ENCODE measurements around the gene YJEFN3. TPM values are rescaled to one million over a fixed set of nuclear protein-coding genes. Genes with fewer than 3 reads are reported as not detected.

YJEFN3 gene
- total RNA-seq, 1 donor from 2014 or later: 21.6 TPM

- peaks cover 5% of the 10 kb centered on the region for H3K4me1 Mint-ChIP-seq (ENCODE audit: low read depth, unreplicated experiment)
- DNase-seq: no peak
Observed at GRCh38 chr19:19568802-19569756, 40.4 kb downstream of the YJEFN3 start.

GRCh38 chr19:19570571-19570970 is 41.9 kb downstream of the YJEFN3 start:
- TF ChIP-seq CTCF (IDR thresholded peaks at IDR 0.05; ENCODE audit: partially characterized antibody, unreplicated experiment): no peak
- Mint-ChIP-seq H3K27ac (ENCODE audit: unreplicated experiment) (peak overlapping the region; percentile 70), H3K4me1 (ENCODE audit: low read depth, unreplicated experiment) (peaks cover 13% of the 10 kb centered on the region), H3K36me3 (ENCODE audit: unreplicated experiment) (peaks cover 13% of the 10 kb centered on the region), H3K27me3 (ENCODE audit: unreplicated experiment) (peaks cover 7% of the 10 kb centered on the region), H3K4me3 (ENCODE audit: unreplicated experiment) (no peak overlapping the region), H3K9me3 (ENCODE audit: unreplicated experiment) (peaks cover 10% of the 10 kb centered on the region)
- DNase-seq: no peak

More at GRCh38 chr19:19568802-19569756, 40.4 kb downstream of the YJEFN3 start:
- H3K9me3 Mint-ChIP-seq (ENCODE audit: unreplicated experiment): peaks cover 9% of the 10 kb centered on the region
- H3K27me3 Mint-ChIP-seq (ENCODE audit: unreplicated experiment): peaks cover 7% of the 10 kb centered on the region
- H3K4me3 Mint-ChIP-seq (ENCODE audit: unreplicated experiment): no peak overlapping the region
- no peak for TF ChIP-seq CTCF (IDR thresholded peaks at IDR 0.05; ENCODE audit: partially characterized antibody, unreplicated experiment)
- no peak overlapping the region for H3K27ac Mint-ChIP-seq (ENCODE audit: unreplicated experiment)
- H3K36me3 Mint-ChIP-seq (ENCODE audit: unreplicated experiment): peaks cover 24% of the 10 kb centered on the region

GRCh38 chr19:19571071-19571786 is 42.5 kb downstream of the YJEFN3 start:
- no peak overlapping the region for H3K27ac Mint-ChIP-seq (ENCODE audit: unreplicated experiment)
- DNase-seq: no peak
- H3K36me3 Mint-ChIP-seq (ENCODE audit: unreplicated experiment): peaks cover 13% of the 10 kb centered on the region
- H3K4me3 Mint-ChIP-seq (ENCODE audit: unreplicated experiment): no peak overlapping the region
- H3K4me1 Mint-ChIP-seq (ENCODE audit: low read depth, unreplicated experiment): peaks cover 14% of the 10 kb centered on the region
- no peak for TF ChIP-seq CTCF (IDR thresholded peaks at IDR 0.05; ENCODE audit: partially characterized antibody, unreplicated experiment)
- H3K9me3 Mint-ChIP-seq (ENCODE audit: unreplicated experiment): peaks cover 13% of the 10 kb centered on the region
- peaks cover 7% of the 10 kb centered on the region for H3K27me3 Mint-ChIP-seq (ENCODE audit: unreplicated experiment)

GRCh38 chr19:19575411-19575810 is 46.7 kb downstream of the YJEFN3 start:
- no peak for DNase-seq
- H3K9me3 Mint-ChIP-seq (ENCODE audit: unreplicated experiment): peaks cover 22% of the 10 kb centered on the region
- peak overlapping the region; percentile 93 for H3K27ac Mint-ChIP-seq (ENCODE audit: unreplicated experiment)
- H3K4me1 Mint-ChIP-seq (ENCODE audit: low read depth, unreplicated experiment): peaks cover 28% of the 10 kb centered on the region
- peaks cover 16% of the 10 kb centered on the region for H3K27me3 Mint-ChIP-seq (ENCODE audit: unreplicated experiment)
- H3K4me3 Mint-ChIP-seq (ENCODE audit: unreplicated experiment): peak overlapping the region; percentile 63
- peaks cover 6% of the 10 kb centered on the region for H3K36me3 Mint-ChIP-seq (ENCODE audit: unreplicated experiment)
- TF ChIP-seq CTCF (IDR thresholded peaks at IDR 0.05; ENCODE audit: partially characterized antibody, unreplicated experiment): no peak

Measured in glutamatergic neuron (in vitro differentiated cells).